ENCODE measurements around the gene UBN1. TPM values are rescaled to one million over a fixed set of nuclear protein-coding genes. Genes with fewer than 3 reads are reported as not detected.
"Not testable (repeated sequence)": the region's sequence is repeated elsewhere in the genome, so short reads cannot be mapped to it uniquely, and the experiment has no call there.

The UBN1 gene
- total and polyA plus RNA-seq, 2 of the 13 experiments (the other 11 are each of a cell fraction or from before 2014, with no cell fraction given): 10.6 to 23.5 TPM

DNA sequence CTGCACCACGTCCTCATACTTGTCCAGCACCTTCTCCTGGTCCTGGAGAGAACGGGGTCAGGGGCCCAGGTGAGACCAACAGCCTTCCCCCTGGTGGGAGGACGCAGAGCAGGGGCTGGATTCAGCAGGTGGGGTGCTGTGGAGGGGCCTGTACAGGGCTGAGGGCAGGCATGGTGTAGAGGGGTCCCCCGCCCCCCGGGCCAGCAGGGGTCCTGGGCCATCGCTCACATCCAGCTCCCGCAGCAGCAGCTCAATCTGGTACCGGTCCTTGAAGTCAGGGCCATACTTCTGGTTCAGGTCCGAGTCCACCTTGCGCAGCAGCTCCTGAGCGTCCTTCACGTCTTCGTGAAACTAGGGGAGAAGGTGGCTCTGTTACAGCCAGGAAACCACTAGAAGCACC is 48.1 kb downstream of the UBN1 start:
- Histone ChIP-seq H3K27me3 (ENCODE audit: control insufficient read depth in 1 of 2, insufficient read depth in 2 of 2, low read length in 2 of 2) (no peaks in the 10 kb centered on the region), H3K36me3 (replicated peaks in 1 of 2; ENCODE audit: control insufficient read depth in 1 of 2, insufficient read depth in 2 of 2, low read length in 2 of 2) (no peaks in the 10 kb centered on the region; a peak in 1 of 5 replicates), H3K9me3 (ENCODE audit: low read length) (no peaks in the 10 kb centered on the region), H3K4me2 (ENCODE audit: low read depth, low read length) (no peak overlapping the region), H4K20me1 (ENCODE audit: insufficient read depth, low read length) (no peaks in the 10 kb centered on the region), H2AFZ (ENCODE audit: low read length) (no peak overlapping the region), H3K4me1 (ENCODE audit: insufficient read depth, low read length) (no peaks in the 10 kb centered on the region), H3K4me3 (replicated peaks in 1 of 3; ENCODE audit: insufficient read depth in 1 of 3, low read depth in 2 of 3, low read length in 3 of 3) (no peak overlapping the region), H3K27ac (ENCODE audit: extremely low read length, insufficient read depth, low read length) (no peak overlapping the region), H3K79me2 (ENCODE audit: insufficient read depth, low read length) (no peaks in the 10 kb centered on the region), H3K9ac (ENCODE audit: insufficient read depth, low read depth, low read length) (no peak overlapping the region)
- CTCF ChIA-PET (ENCODE audit: low intra/inter-chr PET ratio, low total read pairs): no interaction called here
- POLR2A ChIA-PET: no interaction called here
- no peak for DNase-seq (ENCODE audit: low spot score)
- no peak; the same call in 2 of the 3 replicates for ATAC-seq
- no TSS peak for BruUV-seq (replicated peaks)
- intact Hi-C loops (cut with micrococcal nuclease; ENCODE audit: unreplicated experiment): no loop called here
- no peak for FAIRE-seq
- WGBS (ENCODE audit: low lambda C conversion rate): no CpG with 5 or more reads among the region's 13 CpGs
- in situ Hi-C loops (cut with HindIII; ENCODE audit: extremely low pct_ligation_motif_present, low pct_unique_long_range_greater_than_20kb): no loop called here
- TF ChIP-seq ZBTB44 (CRISPR knock-in tag; IDR thresholded peaks at IDR 0.05) (no peak), ZNF569 (CRISPR knock-in tag; IDR thresholded peaks at IDR 0.05; ENCODE audit: borderline replicate concordance) (no peak), KMT2A (CRISPR knock-in tag; IDR thresholded peaks at IDR 0.05) (no peak), ZNF282 (IDR thresholded peaks at IDR 0.05; ENCODE audit: partially characterized antibody) (no peak), ZBTB40 (IDR thresholded peaks at IDR 0.05) (no peak), ZBTB40 (CRISPR knock-in tag; IDR thresholded peaks at IDR 0.05) (no peak)

DNA sequence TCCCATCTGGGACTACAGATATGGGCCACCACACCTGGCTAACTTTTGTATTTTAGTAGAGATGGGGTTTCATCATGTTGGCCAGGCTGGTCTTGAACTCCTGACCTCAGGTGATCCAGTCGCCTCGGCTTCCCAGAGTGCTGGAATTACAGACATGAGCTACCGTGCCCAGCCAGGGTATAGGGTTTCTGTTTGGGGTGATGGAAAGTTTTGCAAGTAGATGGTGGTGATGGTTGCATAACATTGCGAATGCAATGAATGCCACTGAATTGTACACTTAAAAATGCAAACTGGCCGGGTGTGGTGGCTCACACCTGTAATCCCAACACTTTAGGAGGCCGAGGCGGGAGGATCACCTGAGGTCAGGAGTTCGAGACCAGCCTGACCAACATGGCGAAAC is 49.5 kb downstream of the UBN1 start:
- H3K4me1 ChIP-seq (ENCODE audit: insufficient read depth, low read length); H3K79me2 ChIP-seq (ENCODE audit: insufficient read depth, low read length); intact Hi-C loops (cut with micrococcal nuclease; ENCODE audit: unreplicated experiment); H3K27me3 ChIP-seq (ENCODE audit: control insufficient read depth in 1 of 2, insufficient read depth in 2 of 2, low read length in 2 of 2); FAIRE-seq; H3K9ac ChIP-seq (ENCODE audit: insufficient read depth, low read depth, low read length); ATAC-seq; CTCF ChIA-PET (ENCODE audit: low intra/inter-chr PET ratio, low total read pairs); H2AFZ ChIP-seq (ENCODE audit: low read length); H4K20me1 ChIP-seq (ENCODE audit: insufficient read depth, low read length); H3K27ac ChIP-seq (ENCODE audit: extremely low read length, insufficient read depth, low read length); H3K4me3 ChIP-seq (replicated peaks in 1 of 3; ENCODE audit: insufficient read depth in 1 of 3, low read depth in 2 of 3, low read length in 3 of 3); in situ Hi-C loops (cut with HindIII; ENCODE audit: extremely low pct_ligation_motif_present, low pct_unique_long_range_greater_than_20kb); BruUV-seq (replicated peaks); H3K36me3 ChIP-seq (replicated peaks in 1 of 2; ENCODE audit: control insufficient read depth in 1 of 2, insufficient read depth in 2 of 2, low read length in 2 of 2); DNase-seq (ENCODE audit: low spot score); H3K4me2 ChIP-seq (ENCODE audit: low read depth, low read length); POLR2A ChIA-PET; H3K9me3 ChIP-seq (ENCODE audit: low read length): not testable (repeated sequence)
- WGBS (ENCODE audit: low lambda C conversion rate): 94% methylated on average over 9 of the region's 9 CpGs

Measured in HepG2 (cell line).